DND-41 (cell line): ENCODE results near the gene SNRNP27.

ENCODE experiments used
- ATAC-seq: fragments of 200-7000 bp; cut with Tn5 transposase; 3 replicates; pipeline ENCODE4 v1.9.1; 2021; ENCODE audit warnings: low read depth; ENCODE audit not compliant: insufficient read depth
- DNase-seq: peaks from one replicate; pipeline ENCODE4 v3.0.0-alpha.2; 2020
- H2AFZ ChIP-seq: 2 replicates; pipeline ENCODE4 v1.6.0; 2012; ENCODE audit warnings: low read depth, low read length
- H3K27ac ChIP-seq: 2 replicates; pipeline ENCODE4 v1.5.1; 2012; ENCODE audit warnings: low read length, inconsistent platforms
- H3K27me3 ChIP-seq: fragments of 200-600 bp; sonication (generic); 2 replicates; pipeline ENCODE4 v1.6.0; 2012; ENCODE audit warnings: low read length, mild to moderate bottlenecking, inconsistent platforms; ENCODE audit not compliant: insufficient read depth, poor library complexity
- H3K36me3 ChIP-seq: 2 replicates; pipeline ENCODE4 v1.5.1; 2012; ENCODE audit warnings: low read length, inconsistent platforms; ENCODE audit not compliant: insufficient read depth
- H3K4me1 ChIP-seq: 2 replicates; pipeline ENCODE4 v1.5.1; 2012; ENCODE audit warnings: mild to moderate bottlenecking, low read length; ENCODE audit not compliant: insufficient read depth
- H3K4me2 ChIP-seq: 2 replicates; pipeline ENCODE4 v1.6.0; 2012; ENCODE audit warnings: mild to moderate bottlenecking, moderate library complexity, low read length, inconsistent platforms; ENCODE audit not compliant: insufficient read depth
- H3K4me3 ChIP-seq, 2 experiments: fragments of 200-600 bp in 1 of 2; shearing (Covaris generic) in 1 of 2; 2 replicates each; pipeline ENCODE4 v1.5.1; 2012 to 2016; ENCODE audit warnings: inconsistent platforms in 2 of 2, low read length in 2 of 2, mild to moderate bottlenecking in 2 of 2, low read depth in 1 of 2, moderate library complexity in 1 of 2
- H3K79me2 ChIP-seq: 2 replicates; pipeline ENCODE4 v1.6.0; 2012; ENCODE audit warnings: low read length, inconsistent platforms; ENCODE audit not compliant: insufficient read depth
- H3K9ac ChIP-seq: 2 replicates; pipeline ENCODE4 v1.6.0; 2012; ENCODE audit warnings: low read depth, mild to moderate bottlenecking, inconsistent platforms, low read length, moderate library complexity
- H3K9me3 ChIP-seq: 2 replicates; pipeline ENCODE4 v1.5.1; 2012; ENCODE audit warnings: low read length, moderate library complexity, mild to moderate bottlenecking, inconsistent platforms; ENCODE audit not compliant: insufficient read depth, severe bottlenecking
- H4K20me1 ChIP-seq: 2 replicates; pipeline ENCODE4 v1.6.0; 2012; ENCODE audit warnings: low read length; ENCODE audit not compliant: insufficient read depth
- CTCF ChIP-seq: IDR thresholded peaks from 2 replicates; pipeline ENCODE4 v1.5.1; 2012; ENCODE audit warnings: borderline replicate concordance, low read length, moderate library complexity, mild to moderate bottlenecking; ENCODE audit not compliant: poor library complexity, severe bottlenecking; ENCODE audit errors: extremely low read depth
- EZH2 ChIP-seq: IDR thresholded peaks from 3 replicates; pipeline ENCODE4 v1.6.1; 2012; ENCODE audit warnings: borderline replicate concordance, low read depth, mild to moderate bottlenecking, moderate library complexity, low read length, inconsistent platforms; ENCODE audit not compliant: severe bottlenecking

The SNRNP27 gene

DNA sequence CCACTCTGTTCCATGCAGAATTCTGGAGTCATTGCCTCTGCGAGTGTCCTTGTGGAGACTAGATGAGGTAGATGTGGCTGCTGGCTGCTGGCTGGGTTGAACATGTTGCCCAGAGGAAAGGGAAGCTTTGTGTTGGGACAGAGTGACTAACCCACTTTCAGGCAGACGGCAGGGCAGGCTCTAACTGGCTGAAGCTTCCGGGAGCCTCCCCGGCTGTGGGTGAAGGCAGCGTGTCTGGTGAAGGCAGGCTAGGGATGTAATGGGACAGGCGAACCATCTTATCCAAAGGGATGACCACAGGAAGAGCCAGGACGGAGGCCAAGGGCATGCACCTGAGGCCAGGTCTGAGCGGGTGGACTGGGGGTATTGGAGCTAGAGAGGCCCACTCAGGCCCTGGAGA is 51.7 kb downstream of the SNRNP27 start:
- H2AFZ ChIP-seq, result peak overlapping the region; percentile 50; the same call in 1 of the 2 replicates
- H3K4me3 ChIP-seq, result no peak overlapping the region
- H3K79me2 ChIP-seq, result no peaks in the 10 kb centered on the region

GRCh38 chr2:69945941-69946340 is 52.2 kb downstream of the SNRNP27 start:
- ATAC-seq (no peak), DNase-seq (no peak)
- H3K36me3 ChIP-seq, result peaks cover 22% of the 10 kb centered on the region
- TF ChIP-seq EZH2, result no peak
- TF ChIP-seq CTCF, result no peak
- H3K27me3 ChIP-seq, result no peaks in the 10 kb centered on the region
- H3K4me3 ChIP-seq, result no peak overlapping the region; a peak in 1 of 4 replicates
- H3K4me1 ChIP-seq, result peaks cover 27% of the 10 kb centered on the region
- no peaks in the 10 kb centered on the region for H3K9me3 ChIP-seq
- no peaks in the 10 kb centered on the region for H4K20me1 ChIP-seq
- no peaks in the 10 kb centered on the region for H3K79me2 ChIP-seq
- peak overlapping the region; percentile 50 for H2AFZ ChIP-seq
- H3K27ac ChIP-seq, result peak overlapping the region; percentile 92
- H3K4me2 ChIP-seq, result peak overlapping the region; percentile 43
- peak overlapping the region; percentile 42 for H3K9ac ChIP-seq

More for the DNA sequence above, 51.7 kb downstream of the SNRNP27 start:
- no peaks in the 10 kb centered on the region for H4K20me1 ChIP-seq
- no peaks in the 10 kb centered on the region for H3K9me3 ChIP-seq
- H3K27me3 ChIP-seq, result no peaks in the 10 kb centered on the region
- TF ChIP-seq EZH2, result no peak
- no peak for TF ChIP-seq CTCF
- H3K36me3 ChIP-seq, result peaks cover 26% of the 10 kb centered on the region
- peak overlapping the region; percentile 92 for H3K27ac ChIP-seq
- DNase-seq (no peak), ATAC-seq (no peak)
- H3K4me2 ChIP-seq, result no peak overlapping the region
- peak overlapping the region; percentile 42; the same call in 1 of the 2 replicates for H3K9ac ChIP-seq
- H3K4me1 ChIP-seq, result peaks cover 27% of the 10 kb centered on the region

DNA sequence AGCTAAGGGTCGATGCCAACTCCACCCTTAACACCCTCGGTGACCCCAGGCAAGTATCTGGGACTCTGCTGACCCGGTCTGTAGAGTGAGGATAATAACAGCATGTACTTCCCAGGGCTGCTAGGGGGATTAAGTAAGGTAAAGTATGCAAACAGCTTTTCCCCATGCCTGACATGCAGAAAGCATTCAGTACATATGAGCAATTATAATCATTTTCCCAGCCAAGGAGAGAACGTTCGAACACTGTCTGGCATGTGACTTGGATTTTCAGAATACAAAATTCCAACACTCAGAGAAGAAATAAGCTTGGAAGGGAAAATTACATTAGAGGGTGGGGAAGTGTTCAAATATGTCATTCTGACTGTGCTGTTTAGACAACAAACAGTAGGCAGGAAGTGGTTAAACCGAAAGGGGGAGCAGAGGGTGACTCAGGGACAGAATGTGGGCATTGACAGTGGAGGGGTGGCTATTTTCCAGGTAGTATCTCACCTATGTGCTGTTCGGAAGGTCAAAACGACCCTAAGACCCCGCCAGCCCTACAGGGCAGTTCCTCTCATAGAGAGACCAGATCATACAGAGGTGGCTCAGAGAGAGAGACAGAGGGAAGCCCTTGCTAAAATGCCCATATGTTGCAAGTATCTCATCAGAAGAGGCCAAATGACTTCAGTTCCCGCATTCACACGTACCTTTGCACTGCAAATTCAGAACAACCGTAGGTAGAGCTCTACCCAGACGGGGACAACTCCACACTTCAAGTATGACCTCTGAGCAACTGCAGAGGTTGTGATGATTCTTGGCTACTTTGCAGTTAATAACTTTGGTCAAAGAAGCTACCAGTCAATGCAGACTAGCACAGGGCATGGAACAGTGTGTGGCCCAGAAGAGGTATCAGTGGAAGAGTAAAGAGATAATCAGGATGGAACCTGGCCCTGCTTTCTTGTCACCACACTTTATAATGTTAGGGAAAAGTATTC is 52.9 kb downstream of the SNRNP27 start:
- peak overlapping the region; percentile 50 for H2AFZ ChIP-seq
- H3K27ac ChIP-seq, result peak overlapping the region; percentile 92
- peak overlapping the region in 1 of 2 experiments; percentile 1; a peak in 1 of 4 replicates for H3K4me3 ChIP-seq
- peak; percentile 78 for DNase-seq
- H3K9ac ChIP-seq, result peak overlapping the region; percentile 42
- no peaks in the 10 kb centered on the region for H3K9me3 ChIP-seq
- no peak for TF ChIP-seq CTCF
- TF ChIP-seq EZH2, result no peak
- H3K79me2 ChIP-seq, result no peaks in the 10 kb centered on the region
- peak; percentile 97 for ATAC-seq
- H3K4me1 ChIP-seq, result peaks cover 27% of the 10 kb centered on the region
- H3K4me2 ChIP-seq, result peak overlapping the region; percentile 43
- peaks cover 16% of the 10 kb centered on the region for H3K36me3 ChIP-seq
- no peaks in the 10 kb centered on the region for H3K27me3 ChIP-seq
- H4K20me1 ChIP-seq, result no peaks in the 10 kb centered on the region
